Daoy (cell line): ENCODE data around the gene NDC1. TPM values are rescaled to one million over a fixed set of nuclear protein-coding genes. Genes with fewer than 3 reads are reported as not detected.
A peak's percentile ranks its signal among the peaks of the same experiment; 100 is the strongest.
"Not testable (repeated sequence)": the region's sequence is repeated elsewhere in the genome, so short reads cannot be mapped to it uniquely, and the experiment has no call there.

Experiments used
- DNase-seq: peaks from one replicate; pipeline ENCODE4 v3.0.0-alpha.2; 2015; ENCODE audit warnings: low read depth
- total RNA-seq: library from RNA; depleted of rRNA; stranded (reverse); fragments of >200 nt; shearing (Covaris generic); gene quantifications from 2 replicates; pipeline ENCODE4 v1.2.3, GENCODE V29; 2014; rRNA removed

Gene NDC1
- 78.3 and 89.1 TPM in 2 replicates for total RNA-seq

GRCh38 chr1:53837924-53838653 lies at the start of gene NDC1:
Gene NDC1 (minus strand): TSS chr1:53838296. CDS start chr1:53838261, 35 bp downstream.
- peak; percentile 97 for DNase-seq

DNA sequence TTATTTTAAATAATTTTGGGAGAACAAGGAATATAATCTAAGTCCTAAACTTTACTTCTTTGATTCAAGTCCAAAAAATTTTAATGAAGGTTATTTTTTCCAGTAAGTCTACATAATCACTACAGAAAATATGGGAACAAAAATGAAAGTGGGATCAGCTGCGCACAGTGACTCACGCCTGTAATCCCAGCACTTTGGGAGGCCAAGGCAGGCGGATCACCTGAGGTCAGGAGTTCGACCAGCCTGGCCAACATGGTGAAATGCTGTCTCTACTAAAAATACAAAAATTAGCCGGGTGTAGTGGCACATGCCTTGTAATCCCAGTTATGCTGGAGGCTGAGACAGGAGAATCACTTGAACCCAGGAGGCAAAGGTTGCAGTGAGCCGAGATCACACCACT lies 45.5 kb upstream of the NDC1 start:
- not testable (repeated sequence) for DNase-seq

- not testable (repeated sequence) for DNase-seq
Measured at GRCh38 chr1:53881853-53882252, 43.8 kb upstream of the NDC1 start.

- peak; percentile 15 for DNase-seq
Measured at GRCh38 chr1:53878492-53879105, 40.5 kb upstream of the NDC1 start.

DNA sequence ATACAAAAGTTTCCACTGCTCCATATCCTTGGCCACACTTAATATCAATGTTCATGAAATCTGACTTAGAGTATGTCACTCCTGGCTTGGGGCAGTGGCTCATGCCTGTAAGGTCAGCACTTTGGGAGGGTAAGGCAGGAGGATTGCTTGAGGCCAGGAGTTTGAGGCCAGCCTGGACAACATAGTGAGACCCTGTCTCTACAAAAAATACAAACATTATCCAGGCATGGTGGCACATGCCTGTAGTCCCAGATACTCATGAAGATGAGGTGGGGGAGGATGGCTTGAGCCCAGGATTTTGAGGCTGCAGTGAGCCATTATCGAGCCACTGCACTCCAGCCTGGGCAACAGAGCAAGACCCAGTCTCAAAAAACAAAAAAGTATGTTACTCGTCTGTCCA lies 37.1 kb upstream of the NDC1 start:
- not testable (repeated sequence) for DNase-seq

DNA sequence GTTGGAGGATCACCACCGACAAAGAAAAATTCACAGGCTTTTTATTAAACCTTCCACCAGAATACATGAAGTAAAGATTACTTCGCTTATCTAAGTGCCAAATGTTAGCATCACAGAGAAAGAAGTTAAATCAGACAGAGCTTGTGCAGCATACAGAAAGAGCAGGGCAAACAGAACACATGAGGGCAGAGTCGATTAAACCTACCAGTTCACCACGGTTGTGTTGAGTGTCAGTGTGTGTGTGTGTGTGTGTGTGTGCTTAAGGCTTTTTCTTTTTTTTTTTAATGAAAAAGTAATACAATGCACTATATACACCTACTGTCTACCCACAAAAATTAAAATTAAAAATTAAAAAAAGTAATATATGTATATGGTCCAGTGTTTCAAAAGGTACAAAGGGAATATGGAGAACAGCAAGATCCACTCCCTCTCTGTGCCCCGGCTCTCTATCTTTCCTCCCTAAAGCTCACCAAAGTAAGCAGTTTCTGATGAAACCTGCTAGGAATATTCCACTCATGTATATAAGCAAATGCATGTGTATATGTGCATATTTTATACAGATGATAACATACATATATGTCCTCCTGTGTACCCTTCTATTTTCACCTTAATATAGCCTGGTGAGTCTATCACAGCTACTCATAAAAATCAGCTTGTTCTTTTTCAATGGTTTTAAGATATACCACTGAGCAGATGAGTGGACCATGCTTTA lies 33.8 kb upstream of the NDC1 start:
- DNase-seq, result no peak

DNA sequence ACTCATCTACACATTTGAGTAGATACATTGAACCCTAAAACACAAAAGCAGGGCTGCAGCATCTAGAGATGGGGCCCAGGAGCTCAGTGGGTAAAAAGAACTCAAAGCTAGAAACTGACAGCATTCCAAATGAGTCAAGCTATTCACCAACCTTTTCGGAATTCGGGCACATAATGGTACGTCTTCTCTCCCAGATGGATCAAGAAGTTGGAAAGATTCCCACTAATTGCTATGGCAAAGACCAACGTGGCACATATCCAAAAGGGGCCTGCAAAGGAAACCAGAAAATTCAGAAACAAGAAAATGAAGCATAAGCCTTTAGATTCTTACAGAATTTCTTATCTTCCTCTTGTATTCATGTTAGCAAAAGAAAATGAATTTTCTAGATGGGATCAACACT lies 33.1 kb upstream of the NDC1 start:
- no peak for DNase-seq

DNA sequence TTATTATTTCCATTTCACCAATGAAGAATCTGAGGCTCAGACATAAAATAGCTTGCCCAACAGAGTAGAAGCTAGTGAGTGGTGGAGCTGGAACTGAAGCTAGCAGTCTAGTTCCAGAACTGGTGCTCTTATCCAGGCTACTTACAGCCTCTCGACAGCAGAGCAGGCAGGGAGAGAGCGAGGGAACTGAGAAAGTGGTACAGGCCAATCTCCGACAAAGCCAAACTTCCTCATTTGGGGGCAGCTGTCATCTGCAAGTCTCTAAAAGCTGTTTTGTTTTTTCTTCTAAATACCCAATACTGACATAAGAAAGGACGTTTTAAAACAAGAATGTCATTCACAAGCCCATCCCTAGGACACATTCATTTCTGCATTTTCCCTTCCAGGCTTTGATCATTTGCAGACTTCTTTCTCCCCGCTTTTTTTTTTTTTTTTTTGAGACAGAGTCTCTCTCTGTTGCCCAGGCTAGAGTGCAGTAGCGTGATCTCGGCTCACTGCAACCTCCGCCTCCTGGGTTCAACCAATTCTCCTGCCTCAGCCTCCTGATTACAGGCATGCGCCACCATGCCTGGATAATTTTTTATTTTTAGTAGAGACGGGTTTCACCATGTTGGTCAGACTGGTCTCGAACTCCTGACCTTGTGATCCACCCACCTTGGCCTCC lies 31.5 kb upstream of the NDC1 start:
- no peak for DNase-seq

- no peak for DNase-seq
Measured at GRCh38 chr1:53868565-53868964, 30.5 kb upstream of the NDC1 start.

- DNase-seq, result no peak
Measured at GRCh38 chr1:53862507-53862906, 24.4 kb upstream of the NDC1 start.

DNA sequence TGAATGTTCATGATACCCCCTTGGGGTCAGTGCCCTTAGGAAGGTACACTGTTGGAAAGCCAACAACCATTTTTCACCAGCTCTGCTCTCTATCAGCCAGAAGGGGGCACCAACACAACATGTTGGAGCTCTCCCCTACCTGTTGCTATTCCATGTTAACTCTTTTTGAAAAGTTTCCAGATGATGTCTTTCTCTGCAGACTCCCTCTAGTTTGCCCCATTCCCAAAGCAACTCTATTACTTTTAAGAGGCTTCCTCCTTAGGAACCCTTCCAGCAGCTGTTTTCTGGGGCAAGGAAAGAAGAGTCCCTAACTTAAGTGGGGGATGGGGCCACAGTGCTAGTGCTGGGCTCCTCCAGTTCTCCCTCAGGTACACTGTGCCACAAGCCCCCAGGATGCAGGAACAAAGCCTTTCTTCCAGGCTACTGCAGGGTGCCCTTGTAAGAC lies 22.9 kb upstream of the NDC1 start:
- peak; percentile 63 for DNase-seq

GRCh38 chr1:53851571-53852285 lies 13.6 kb upstream of the NDC1 start:
- DNase-seq, result no peak

DNA sequence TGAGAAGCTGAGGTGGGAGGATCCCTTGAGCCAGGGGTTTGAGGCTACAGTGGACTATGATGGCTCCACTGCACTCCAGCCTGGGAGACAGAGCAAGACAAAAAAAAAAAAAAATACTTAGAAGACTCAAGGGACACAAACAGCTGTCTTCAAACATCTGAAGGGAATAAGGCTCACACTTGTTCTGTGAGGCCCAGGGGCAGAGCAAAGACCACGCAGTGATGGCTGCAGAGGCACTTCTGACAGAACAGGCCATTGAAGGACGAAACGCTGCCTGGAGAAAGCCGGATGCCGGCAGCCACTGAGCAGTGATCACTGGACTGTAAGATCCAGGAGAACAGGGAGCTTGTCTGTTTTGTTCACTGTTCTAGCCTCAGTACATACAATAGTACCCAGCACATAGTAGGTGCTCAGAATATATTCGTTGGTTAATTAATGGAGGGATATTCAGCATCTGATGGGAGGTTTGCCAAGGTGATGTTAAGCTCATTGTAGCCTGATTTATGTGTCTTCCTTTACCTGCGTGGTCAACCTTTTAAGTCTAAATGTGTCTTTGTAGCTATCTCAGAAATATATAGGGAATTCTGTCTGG lies 12.1 kb upstream of the NDC1 start:
- DNase-seq, result no peak

DNA sequence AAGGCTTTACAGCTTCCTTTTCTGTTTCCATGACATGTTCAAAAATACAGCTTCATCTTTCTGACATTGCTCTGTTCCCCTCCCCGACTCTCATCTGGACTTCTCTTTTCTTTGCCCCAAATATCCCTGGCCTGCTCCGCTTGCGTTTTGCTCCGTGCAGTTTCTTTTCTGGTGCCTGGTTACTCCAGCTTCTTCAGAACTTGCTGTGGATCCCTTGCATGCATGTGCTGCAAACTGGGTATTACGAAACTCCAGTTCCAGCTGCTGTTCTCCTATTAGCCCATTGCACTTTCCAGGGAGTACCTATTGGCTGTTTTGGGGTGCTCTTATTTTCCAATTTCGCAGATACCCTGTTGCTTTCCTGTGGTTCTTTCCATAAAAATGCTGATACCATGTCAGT lies 9.9 kb upstream of the NDC1 start:
- DNase-seq, result no peak

DNA sequence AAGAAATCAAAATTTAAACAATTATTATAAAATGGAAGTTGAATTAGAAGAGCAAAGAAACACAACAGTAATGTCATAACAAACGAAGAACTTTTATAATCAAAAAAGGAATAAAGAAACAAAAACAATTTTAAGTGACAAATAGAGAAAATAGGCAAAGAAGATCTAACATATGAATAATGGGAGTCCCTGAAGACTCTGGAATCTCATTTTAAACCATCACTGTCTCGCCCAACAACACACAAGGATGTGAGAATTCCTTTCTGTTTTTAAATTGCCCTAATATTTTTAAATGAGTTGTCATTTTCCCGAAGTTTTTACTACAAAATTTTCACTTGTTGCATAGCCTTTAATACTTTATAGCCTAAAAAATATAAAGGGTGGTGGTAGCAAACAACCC lies 4.3 kb upstream of the NDC1 start:
- no peak for DNase-seq

DNA sequence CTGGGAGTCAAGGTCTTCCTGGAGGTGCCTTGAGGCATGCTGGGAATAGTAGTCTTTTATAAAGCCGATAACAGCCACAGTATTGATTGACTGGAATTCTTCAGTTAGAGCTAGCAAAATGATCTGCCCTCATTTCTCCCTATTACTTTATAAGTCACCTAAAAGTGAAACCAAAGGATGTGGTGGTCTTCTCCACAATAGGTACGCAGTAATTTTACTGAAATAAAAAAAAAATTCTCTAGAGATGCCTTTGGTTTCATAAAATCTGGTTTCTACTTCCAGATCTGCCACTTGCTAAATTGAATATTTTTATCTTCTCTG lies 518 bp upstream of the NDC1 start:
- DNase-seq, result no peak

DNA sequence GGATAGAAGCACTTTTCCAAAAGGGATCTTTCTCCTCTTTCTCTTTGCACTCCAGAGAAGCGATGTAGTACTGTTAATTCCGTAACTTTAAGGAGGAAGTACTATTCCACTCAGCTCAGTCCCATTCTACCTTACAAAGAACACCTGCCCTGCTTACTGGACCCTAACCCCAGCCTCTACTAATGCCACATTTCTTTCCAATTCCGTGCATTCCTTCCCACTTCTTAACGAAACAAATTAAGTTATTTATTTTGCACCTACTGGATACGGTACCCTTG lies 511 bp downstream of the NDC1 start:
- DNase-seq, result peak; percentile 4

DNA sequence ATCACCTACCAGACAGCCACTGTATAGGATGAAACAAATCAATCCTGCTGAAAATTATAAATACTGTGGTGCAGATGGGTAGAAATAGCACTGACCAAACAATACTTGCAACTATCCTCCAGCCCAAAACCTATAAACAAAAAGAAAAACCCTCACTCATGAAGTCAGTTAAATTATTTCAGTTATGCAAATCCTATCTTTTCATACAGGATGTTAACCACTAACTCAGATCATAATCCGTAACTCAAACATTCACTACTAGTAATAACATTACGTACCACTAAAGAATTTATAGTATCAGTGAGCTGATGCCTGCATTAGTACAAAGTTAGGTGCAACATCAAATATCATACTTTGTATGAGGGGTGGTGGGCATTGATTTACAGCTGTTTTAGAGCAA lies 2.6 kb downstream of the NDC1 start:
- no peak for DNase-seq

- DNase-seq, result no peak
Measured at GRCh38 chr1:53834776-53835175, 3.3 kb downstream of the NDC1 start.

DNA sequence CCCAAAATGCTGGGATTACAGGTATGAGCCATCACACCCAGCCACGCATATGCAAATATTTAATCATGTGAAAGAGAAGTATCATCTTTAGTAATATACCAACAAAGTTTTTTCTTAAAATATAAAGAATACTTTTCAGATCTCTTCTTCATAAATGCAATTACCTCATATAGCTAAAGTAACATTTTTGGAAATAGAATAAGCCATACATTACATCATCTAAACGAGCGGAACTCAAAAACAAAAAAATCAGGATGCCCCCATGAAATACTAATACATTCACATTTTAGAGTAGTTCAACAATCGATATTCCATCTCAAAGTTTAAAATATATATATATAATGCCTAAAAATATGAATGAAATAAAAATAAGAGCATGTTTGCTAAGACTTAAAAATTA lies 4.7 kb downstream of the NDC1 start:
- DNase-seq, result no peak

- DNase-seq, result no peak
Measured at GRCh38 chr1:53826367-53826766, 11.7 kb downstream of the NDC1 start.

- DNase-seq, result no peak
Measured at GRCh38 chr1:53825306-53825705, 12.8 kb downstream of the NDC1 start.
